ENCODE results near the gene CCDC47. TPM values are rescaled to one million over a fixed set of nuclear protein-coding genes. Genes with fewer than 3 reads are reported as not detected.

CCDC47 gene
- total and polyA plus RNA-seq, 2 donors, result 25.9 to 34.7 TPM

DNA sequence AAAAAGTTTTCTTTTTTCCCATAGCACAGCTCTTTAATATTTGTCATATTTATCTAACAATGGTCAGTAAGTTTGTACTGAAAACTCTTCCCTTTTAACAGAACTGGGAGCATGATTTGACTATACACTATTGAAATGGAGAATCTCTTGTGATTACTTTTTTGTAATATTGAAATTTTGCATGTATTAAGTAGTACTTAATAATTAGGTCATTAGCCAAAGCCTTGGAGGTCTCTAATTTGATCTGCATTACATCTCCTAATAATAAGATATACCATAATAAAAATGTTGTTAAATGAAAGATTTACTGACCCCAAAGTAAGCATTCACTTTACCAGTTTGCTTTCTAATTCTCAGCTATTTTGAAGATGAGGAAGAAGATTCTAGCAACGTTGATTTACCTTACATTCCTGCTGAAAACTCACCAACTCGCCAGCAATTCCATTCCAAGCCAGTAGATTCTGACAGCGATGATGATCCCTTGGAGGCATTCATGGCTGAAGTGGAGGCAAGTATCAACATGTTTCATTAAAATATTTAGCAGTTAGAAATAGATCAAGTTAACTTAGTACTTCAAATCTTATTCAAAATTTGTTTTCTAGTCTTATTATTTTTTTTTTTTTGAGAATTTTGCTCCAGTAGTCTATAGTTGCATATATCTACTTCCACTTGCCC is 18.8 kb upstream of the CCDC47 start:
- no peak for DNase-seq (ENCODE audit: low read depth in 6 of 9, low spot score in 9 of 9)
- no peaks in the 10 kb centered on the region for H3K9me3 ChIP-seq (ENCODE audit: control insufficient read depth in 2 of 2, insufficient read depth in 1 of 2, low read length in 1 of 2)
- H3K4me3 ChIP-seq (ENCODE audit: low read length in 2 of 2), result no peak overlapping the region
- H3K36me3 ChIP-seq (ENCODE audit: control insufficient read depth in 2 of 2, insufficient read depth in 2 of 2, low read length in 1 of 2), result peaks cover 45 to 82% of the 10 kb centered on the region in 2 donors
- H3K4me1 ChIP-seq (ENCODE audit: control insufficient read depth in 2 of 2, insufficient read depth in 2 of 2, low read length in 2 of 2), result no peaks in the 10 kb centered on the region
- no peak overlapping the region for H3K27ac ChIP-seq (ENCODE audit: low read depth in 1 of 2, low read length in 1 of 2)
- H3K27me3 ChIP-seq (ENCODE audit: control insufficient read depth in 2 of 2, insufficient read depth in 1 of 2, low read length in 1 of 2), result no peaks in the 10 kb centered on the region
- 95% methylated on average over 3 of the region's 3 CpGs for WGBS

- DNase-seq (ENCODE audit: low read depth in 6 of 9, low spot score in 9 of 9), result no peak
- no peak overlapping the region for H3K27ac ChIP-seq (ENCODE audit: low read depth in 1 of 2, low read length in 1 of 2)
- H3K9me3 ChIP-seq (ENCODE audit: control insufficient read depth in 2 of 2, insufficient read depth in 1 of 2, low read length in 1 of 2), result no peaks in the 10 kb centered on the region
- no peaks in the 10 kb centered on the region for H3K4me1 ChIP-seq (ENCODE audit: control insufficient read depth in 2 of 2, insufficient read depth in 2 of 2, low read length in 2 of 2)
- no peaks in the 10 kb centered on the region for H3K27me3 ChIP-seq (ENCODE audit: control insufficient read depth in 2 of 2, insufficient read depth in 1 of 2, low read length in 1 of 2)
- no peak overlapping the region for H3K4me3 ChIP-seq (ENCODE audit: low read length in 2 of 2)
- WGBS, result over 99% methylated on average over 6 of the region's 6 CpGs
- H3K36me3 ChIP-seq (ENCODE audit: control insufficient read depth in 2 of 2, insufficient read depth in 2 of 2, low read length in 1 of 2), result peaks cover 47 to 71% of the 10 kb centered on the region in 2 donors
These were observed 16.7 kb upstream of the CCDC47 start for GRCh38 chr17:63790057-63790456.

- Histone ChIP-seq H3K4me1 (ENCODE audit: control insufficient read depth in 2 of 2, insufficient read depth in 2 of 2, low read length in 2 of 2) (no peaks in the 10 kb centered on the region), H3K4me3 (ENCODE audit: low read length in 2 of 2) (no peak overlapping the region), H3K36me3 (ENCODE audit: control insufficient read depth in 2 of 2, insufficient read depth in 2 of 2, low read length in 1 of 2) (peaks cover 32 to 56% of the 10 kb centered on the region in 2 donors), H3K9me3 (ENCODE audit: control insufficient read depth in 2 of 2, insufficient read depth in 1 of 2, low read length in 1 of 2) (no peaks in the 10 kb centered on the region), H3K27me3 (ENCODE audit: control insufficient read depth in 2 of 2, insufficient read depth in 1 of 2, low read length in 1 of 2) (no peaks in the 10 kb centered on the region), H3K27ac (ENCODE audit: low read depth in 1 of 2, low read length in 1 of 2) (no peak overlapping the region)
- no peak for DNase-seq (ENCODE audit: low read depth in 6 of 9, low spot score in 9 of 9)
- 99% methylated on average over 13 of the region's 13 CpGs for WGBS
These were observed 13.7 kb upstream of the CCDC47 start for GRCh38 chr17:63786971-63787711.

GRCh38 chr17:63786117-63786516 is 12.7 kb upstream of the CCDC47 start:
- no peak overlapping the region for H3K27ac ChIP-seq (ENCODE audit: low read depth in 1 of 2, low read length in 1 of 2)
- WGBS, result 98% methylated on average over 1 of the region's 1 CpG
- no peaks in the 10 kb centered on the region for H3K27me3 ChIP-seq (ENCODE audit: control insufficient read depth in 2 of 2, insufficient read depth in 1 of 2, low read length in 1 of 2)
- DNase-seq (ENCODE audit: low read depth in 6 of 9, low spot score in 9 of 9), result no peak
- H3K36me3 ChIP-seq (ENCODE audit: control insufficient read depth in 2 of 2, insufficient read depth in 2 of 2, low read length in 1 of 2), result peaks cover 32 to 54% of the 10 kb centered on the region in 2 donors
- H3K9me3 ChIP-seq (ENCODE audit: control insufficient read depth in 2 of 2, insufficient read depth in 1 of 2, low read length in 1 of 2), result no peaks in the 10 kb centered on the region
- no peak overlapping the region for H3K4me3 ChIP-seq (ENCODE audit: low read length in 2 of 2)
- H3K4me1 ChIP-seq (ENCODE audit: control insufficient read depth in 2 of 2, insufficient read depth in 2 of 2, low read length in 2 of 2), result no peaks in the 10 kb centered on the region

GRCh38 chr17:63785556-63785955 is 12.2 kb upstream of the CCDC47 start:
- H3K27ac ChIP-seq (ENCODE audit: low read depth in 1 of 2, low read length in 1 of 2), result no peak overlapping the region
- H3K4me3 ChIP-seq (ENCODE audit: low read length in 2 of 2), result no peak overlapping the region
- no peaks in the 10 kb centered on the region for H3K27me3 ChIP-seq (ENCODE audit: control insufficient read depth in 2 of 2, insufficient read depth in 1 of 2, low read length in 1 of 2)
- 100% methylated on average over 1 of the region's 1 CpG for WGBS
- no peak for DNase-seq (ENCODE audit: low read depth in 6 of 9, low spot score in 9 of 9)
- H3K4me1 ChIP-seq (ENCODE audit: control insufficient read depth in 2 of 2, insufficient read depth in 2 of 2, low read length in 2 of 2), result no peaks in the 10 kb centered on the region
- H3K9me3 ChIP-seq (ENCODE audit: control insufficient read depth in 2 of 2, insufficient read depth in 1 of 2, low read length in 1 of 2), result no peaks in the 10 kb centered on the region
- H3K36me3 ChIP-seq (ENCODE audit: control insufficient read depth in 2 of 2, insufficient read depth in 2 of 2, low read length in 1 of 2), result peaks cover 32 to 52% of the 10 kb centered on the region in 2 donors

DNA sequence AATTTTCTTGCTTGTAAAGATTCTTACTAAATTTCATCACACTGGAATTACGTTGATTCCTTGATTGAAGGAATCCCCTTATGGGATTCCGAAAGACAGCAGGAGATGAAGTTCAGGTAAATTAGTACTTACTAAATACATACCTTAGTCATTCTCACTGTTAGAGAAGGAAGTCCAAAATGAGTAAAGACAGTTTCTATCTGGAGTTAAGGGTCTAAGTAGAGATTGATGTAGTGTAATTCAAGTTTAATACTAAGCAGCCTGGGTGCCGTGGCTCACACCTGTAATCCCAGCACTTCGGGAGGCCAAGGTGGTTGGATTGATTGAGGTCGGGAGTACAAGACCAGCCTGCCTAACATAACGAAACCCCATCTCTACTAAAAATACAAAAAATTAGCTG is 10.1 kb upstream of the CCDC47 start:
- Histone ChIP-seq H3K4me1 (ENCODE audit: control insufficient read depth in 2 of 2, insufficient read depth in 2 of 2, low read length in 2 of 2) (no peaks in the 10 kb centered on the region), H3K9me3 (ENCODE audit: control insufficient read depth in 2 of 2, insufficient read depth in 1 of 2, low read length in 1 of 2) (no peaks in the 10 kb centered on the region), H3K4me3 (ENCODE audit: low read length in 2 of 2) (no peak overlapping the region), H3K27ac (ENCODE audit: low read depth in 1 of 2, low read length in 1 of 2) (no peak overlapping the region), H3K27me3 (ENCODE audit: control insufficient read depth in 2 of 2, insufficient read depth in 1 of 2, low read length in 1 of 2) (no peaks in the 10 kb centered on the region), H3K36me3 (ENCODE audit: control insufficient read depth in 2 of 2, insufficient read depth in 2 of 2, low read length in 1 of 2) (peaks cover 24 to 45% of the 10 kb centered on the region in 2 donors)
- 86% methylated on average over 6 of the region's 6 CpGs for WGBS
- no peak for DNase-seq (ENCODE audit: low read depth in 6 of 9, low spot score in 9 of 9)

DNA sequence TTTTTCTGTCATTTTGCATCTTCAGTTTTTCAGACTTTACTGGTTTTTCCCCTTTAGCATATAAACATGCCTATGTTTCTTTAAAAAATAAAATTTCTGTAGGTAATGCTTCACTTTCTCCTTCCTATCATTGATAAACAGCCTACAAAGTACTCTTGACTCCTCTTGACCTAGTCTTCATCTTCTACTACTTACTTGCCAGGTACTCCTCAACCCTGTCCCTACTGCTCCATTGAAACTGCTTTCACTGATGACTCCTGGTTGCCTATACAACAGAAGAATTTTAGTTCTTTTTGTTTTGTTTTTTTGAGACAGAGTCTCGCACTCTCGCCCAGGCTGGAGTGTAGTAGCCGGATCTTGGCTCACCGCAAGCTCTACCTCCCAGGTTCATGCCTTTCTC is 7.5 kb upstream of the CCDC47 start:
- no peak for DNase-seq (ENCODE audit: low read depth in 6 of 9, low spot score in 9 of 9)
- H3K4me3 ChIP-seq (ENCODE audit: low read length in 2 of 2), result no peak overlapping the region
- H3K9me3 ChIP-seq (ENCODE audit: control insufficient read depth in 2 of 2, insufficient read depth in 1 of 2, low read length in 1 of 2), result no peaks in the 10 kb centered on the region
- H3K27me3 ChIP-seq (ENCODE audit: control insufficient read depth in 2 of 2, insufficient read depth in 1 of 2, low read length in 1 of 2), result no peaks in the 10 kb centered on the region
- 98% methylated on average over 4 of the region's 4 CpGs for WGBS
- peaks cover 18 to 46% of the 10 kb centered on the region in 2 donors for H3K36me3 ChIP-seq (ENCODE audit: control insufficient read depth in 2 of 2, insufficient read depth in 2 of 2, low read length in 1 of 2)
- H3K4me1 ChIP-seq (ENCODE audit: control insufficient read depth in 2 of 2, insufficient read depth in 2 of 2, low read length in 2 of 2), result no peaks in the 10 kb centered on the region
- H3K27ac ChIP-seq (ENCODE audit: low read depth in 1 of 2, low read length in 1 of 2), result no peak overlapping the region

DNA sequence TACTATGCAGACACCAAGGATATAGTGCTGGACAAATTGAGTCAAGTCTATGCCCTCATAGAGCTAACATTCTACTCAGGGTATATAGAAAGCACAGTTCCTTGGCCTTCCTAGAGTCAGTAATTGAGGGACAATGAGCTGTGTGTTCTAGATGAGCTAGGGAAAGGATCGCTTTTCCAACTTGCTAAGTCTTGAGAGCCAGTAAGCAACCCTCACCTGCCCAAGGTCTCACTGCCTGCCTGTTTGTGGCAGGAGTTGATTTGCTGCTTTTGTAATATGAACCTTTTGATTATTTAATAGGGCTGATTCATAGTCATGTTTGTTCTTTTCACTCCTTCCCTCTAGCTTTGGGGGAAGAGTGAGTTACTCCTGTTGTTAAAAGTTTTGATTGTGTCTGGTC is 7.1 kb upstream of the CCDC47 start:
- Histone ChIP-seq H3K27me3 (ENCODE audit: control insufficient read depth in 2 of 2, insufficient read depth in 1 of 2, low read length in 1 of 2) (no peaks in the 10 kb centered on the region), H3K4me1 (ENCODE audit: control insufficient read depth in 2 of 2, insufficient read depth in 2 of 2, low read length in 2 of 2) (peaks cover 1% of the 10 kb centered on the region in 2 donors), H3K36me3 (ENCODE audit: control insufficient read depth in 2 of 2, insufficient read depth in 2 of 2, low read length in 1 of 2) (peaks cover 18 to 46% of the 10 kb centered on the region in 2 donors), H3K9me3 (ENCODE audit: control insufficient read depth in 2 of 2, insufficient read depth in 1 of 2, low read length in 1 of 2) (no peaks in the 10 kb centered on the region), H3K27ac (ENCODE audit: low read depth in 1 of 2, low read length in 1 of 2) (no peak overlapping the region), H3K4me3 (ENCODE audit: low read length in 2 of 2) (no peak overlapping the region)
- WGBS, result 100% methylated on average over 1 of the region's 1 CpG
- no peak for DNase-seq (ENCODE audit: low read depth in 6 of 9, low spot score in 9 of 9)

GRCh38 chr17:63775420-63775819 is 2.0 kb upstream of the CCDC47 start:
- Histone ChIP-seq H3K36me3 (ENCODE audit: control insufficient read depth in 2 of 2, insufficient read depth in 2 of 2, low read length in 1 of 2) (peaks cover 18 to 31% of the 10 kb centered on the region in 2 donors), H3K27ac (ENCODE audit: low read depth in 1 of 2, low read length in 1 of 2) (peak overlapping the region in 1 of 2 donors; percentile 18), H3K27me3 (ENCODE audit: control insufficient read depth in 2 of 2, insufficient read depth in 1 of 2, low read length in 1 of 2) (no peaks in the 10 kb centered on the region), H3K4me1 (ENCODE audit: control insufficient read depth in 2 of 2, insufficient read depth in 2 of 2, low read length in 2 of 2) (peaks cover 12 to 14% of the 10 kb centered on the region in 2 donors), H3K9me3 (ENCODE audit: control insufficient read depth in 2 of 2, insufficient read depth in 1 of 2, low read length in 1 of 2) (no peaks in the 10 kb centered on the region), H3K4me3 (ENCODE audit: low read length in 2 of 2) (peak overlapping the region; percentile 82 to 95)
- 52% methylated on average over 8 of the region's 8 CpGs for WGBS
- no peak for DNase-seq (ENCODE audit: low read depth in 6 of 9, low spot score in 9 of 9)

Data from thymus (tissue), 11 donors.